Measurements from ENCODE around the gene NUP54.
A peak's percentile ranks its signal among the peaks of the same experiment; 100 is the strongest.

The NUP54 gene
- total RNA-seq, result 63.2 to 70.1 reads per million in 2 donors

GRCh38 chr4:76148142-76148865 lies at the start of gene NUP54:
NUP54 (minus strand) TSS chr4:76148397; CDS start chr4:76148374, 23 bp downstream.
- peak; percentile 78 for DNase-seq

- DNase-seq, result no peak
Observed at GRCh38 chr4:76197031-76197743, 49.0 kb upstream of the NUP54 start.

GRCh38 chr4:76196376-76196775 lies 48.2 kb upstream of the NUP54 start:
- no peak for DNase-seq

- no peak for DNase-seq
Observed at GRCh38 chr4:76195326-76195725, 47.1 kb upstream of the NUP54 start.

GRCh38 chr4:76194325-76194724 lies 46.1 kb upstream of the NUP54 start:
- DNase-seq, result no peak

GRCh38 chr4:76192236-76192635 lies 44.0 kb upstream of the NUP54 start:
- no peak for DNase-seq

- no peak for DNase-seq
Observed at GRCh38 chr4:76188557-76188956, 40.4 kb upstream of the NUP54 start.

GRCh38 chr4:76188149-76188548 lies 40.0 kb upstream of the NUP54 start:
- DNase-seq, result no peak

GRCh38 chr4:76187152-76187551 lies 39.0 kb upstream of the NUP54 start:
- no peak for DNase-seq

GRCh38 chr4:76182463-76182862 lies 34.3 kb upstream of the NUP54 start:
- DNase-seq, result no peak

- DNase-seq, result no peak
Observed at GRCh38 chr4:76179398-76180318, 31.5 kb upstream of the NUP54 start.

GRCh38 chr4:76178296-76178695 lies 30.1 kb upstream of the NUP54 start:
- no peak for DNase-seq

GRCh38 chr4:76177709-76178108 lies 29.5 kb upstream of the NUP54 start:
- DNase-seq, result no peak

GRCh38 chr4:76175336-76175735 lies 27.1 kb upstream of the NUP54 start:
- no peak for DNase-seq

- no peak for DNase-seq
Observed at GRCh38 chr4:76174216-76174615, 26.0 kb upstream of the NUP54 start.

GRCh38 chr4:76168688-76169087 lies 20.5 kb upstream of the NUP54 start:
- no peak for DNase-seq

- DNase-seq, result no peak
Observed at GRCh38 chr4:76166480-76166879, 18.3 kb upstream of the NUP54 start.

- no peak for DNase-seq
Observed at GRCh38 chr4:76160355-76160754, 12.2 kb upstream of the NUP54 start.

- DNase-seq, result no peak
Observed at GRCh38 chr4:76156635-76157034, 8.4 kb upstream of the NUP54 start.

GRCh38 chr4:76155979-76156378 lies 7.8 kb upstream of the NUP54 start:
- no peak for DNase-seq

GRCh38 chr4:76153356-76153755 lies 5.2 kb upstream of the NUP54 start:
- no peak for DNase-seq

GRCh38 chr4:76147454-76148141 lies 599 bp downstream of the NUP54 start:
- DNase-seq, result no peak

GRCh38 chr4:76144546-76144945 lies 3.7 kb downstream of the NUP54 start:
- DNase-seq, result no peak
